Chondrocyte (in vitro differentiated cells): ENCODE data around the gene ADAM11. TPM values are rescaled to one million over a fixed set of nuclear protein-coding genes. Genes with fewer than 3 reads are reported as not detected.

Experiments used
- DNase-seq: peaks from one replicate; pipeline ENCODE4 v3.0.0; 2021; ENCODE audit warnings: mixed read lengths, low spot score
- H3K27ac Mint-ChIP-seq: one replicate; pipeline ENCODE4 v1.8.0; 2021; ENCODE audit warnings: mild to moderate bottlenecking, moderate library complexity, mixed read lengths; ENCODE audit not compliant: unreplicated experiment
- H3K27me3 Mint-ChIP-seq: 2 replicates; pipeline ENCODE4 v1.8.0; 2021; ENCODE audit warnings: low read depth, mixed read lengths
- H3K36me3 Mint-ChIP-seq: 2 replicates; pipeline ENCODE4 v1.8.0; 2021; ENCODE audit warnings: low read depth, mixed read lengths
- H3K4me1 Mint-ChIP-seq: 2 replicates; pipeline ENCODE4 v1.8.0; 2021; ENCODE audit warnings: low read depth, mild to moderate bottlenecking, mixed read lengths
- H3K4me3 Mint-ChIP-seq: one replicate; pipeline ENCODE4 v1.8.0; 2021; ENCODE audit warnings: mild to moderate bottlenecking, moderate library complexity, mixed read lengths; ENCODE audit not compliant: unreplicated experiment
- H3K9me3 Mint-ChIP-seq: 2 replicates; pipeline ENCODE4 v1.8.0; 2021; ENCODE audit warnings: low read depth, mixed read lengths
- CTCF ChIP-seq: fragments of 200-600 bp; sonication (generic); IDR thresholded peaks from 2 replicates; pipeline ENCODE4 v1.5.0; 2021; ENCODE audit warnings: antibody characterized with exemption, mild to moderate bottlenecking, moderate library complexity
- total RNA-seq: library from RNA; stranded (reverse); gene quantifications from 3 replicates; pipeline ENCODE4 v1.2.1, GENCODE V29; 2021

Gene ADAM11
- total RNA-seq, 1 donor from 2014 or later: 0.47 TPM

DNA sequence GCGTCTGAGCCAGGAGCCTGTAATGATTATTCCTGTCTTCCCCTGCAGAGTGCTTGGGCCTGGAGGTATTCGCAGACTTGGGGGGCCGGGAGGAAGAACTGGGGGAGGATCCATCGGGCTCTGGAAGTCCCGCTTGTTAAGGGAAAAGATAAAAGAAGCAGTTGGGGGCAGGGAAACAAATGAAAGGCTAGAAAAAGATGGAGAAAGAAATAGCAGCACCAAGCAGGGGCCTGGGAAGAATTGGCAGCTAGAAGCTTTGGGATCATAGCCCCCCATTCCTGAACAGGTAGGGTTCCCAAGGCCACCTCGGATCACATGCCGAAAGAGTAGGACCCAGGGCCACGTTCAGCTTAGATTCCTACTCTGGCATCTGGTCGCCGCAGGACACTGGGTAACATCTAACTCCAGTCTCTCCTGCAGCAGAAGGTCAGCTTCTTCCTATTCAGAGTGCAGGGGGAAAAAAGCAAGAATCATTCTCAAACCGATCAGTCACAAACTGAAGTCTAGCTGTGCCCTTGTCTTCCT lies 23.6 kb downstream of the ADAM11 start:
- no peak overlapping the region for H3K4me3 Mint-ChIP-seq
- no peak for TF ChIP-seq CTCF
- H3K27me3 Mint-ChIP-seq: no peaks in the 10 kb centered on the region
- peaks cover 15% of the 10 kb centered on the region for H3K4me1 Mint-ChIP-seq
- no peaks in the 10 kb centered on the region for H3K36me3 Mint-ChIP-seq
- H3K27ac Mint-ChIP-seq: no peak overlapping the region
- no peaks in the 10 kb centered on the region for H3K9me3 Mint-ChIP-seq
- peak; percentile 56 for DNase-seq

GRCh38 chr17:44785921-44786320 lies 27.1 kb downstream of the ADAM11 start:
- no peak overlapping the region for H3K27ac Mint-ChIP-seq
- H3K27me3 Mint-ChIP-seq: no peaks in the 10 kb centered on the region
- H3K4me1 Mint-ChIP-seq: peaks cover 16% of the 10 kb centered on the region
- H3K9me3 Mint-ChIP-seq: no peaks in the 10 kb centered on the region
- DNase-seq: peak; percentile 55
- TF ChIP-seq CTCF: no peak
- H3K4me3 Mint-ChIP-seq: no peak overlapping the region
- no peaks in the 10 kb centered on the region for H3K36me3 Mint-ChIP-seq

DNA sequence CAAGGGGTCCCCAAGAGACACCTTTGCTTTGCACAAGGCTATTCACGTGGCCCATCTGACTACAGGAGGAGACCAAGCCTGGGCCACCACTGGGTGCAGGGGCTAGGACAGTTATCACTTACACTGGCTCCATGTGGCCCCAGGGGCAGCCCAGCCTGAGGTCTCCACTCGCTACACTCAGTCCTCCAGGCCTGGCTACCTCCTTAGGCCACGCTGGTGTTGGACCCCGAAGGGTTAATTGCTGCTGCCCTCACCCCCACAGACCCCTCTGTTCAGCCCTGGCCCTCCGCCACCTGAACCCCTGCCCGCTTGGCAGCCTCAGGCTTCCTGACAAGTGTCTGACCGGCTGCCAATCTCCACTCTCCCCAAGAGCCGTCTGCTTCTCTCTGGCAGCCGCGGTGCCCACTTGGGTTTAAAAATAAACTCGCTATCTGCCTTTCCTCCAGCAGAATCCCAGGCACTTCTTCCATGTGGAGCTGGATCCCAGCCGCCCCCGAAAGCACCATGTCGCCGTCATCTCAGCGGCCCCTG lies 27.8 kb downstream of the ADAM11 start:
- no peak for TF ChIP-seq CTCF
- H3K27ac Mint-ChIP-seq: peak overlapping the region; percentile 17
- H3K36me3 Mint-ChIP-seq: no peaks in the 10 kb centered on the region
- H3K4me3 Mint-ChIP-seq: no peak overlapping the region
- no peaks in the 10 kb centered on the region for H3K9me3 Mint-ChIP-seq
- H3K27me3 Mint-ChIP-seq: no peaks in the 10 kb centered on the region
- H3K4me1 Mint-ChIP-seq: peaks cover 16% of the 10 kb centered on the region
- DNase-seq: peak; percentile 71

- no peak for DNase-seq
- peaks cover 16% of the 10 kb centered on the region for H3K4me1 Mint-ChIP-seq
- no peak overlapping the region for H3K4me3 Mint-ChIP-seq
- peak overlapping the region; percentile 27 for H3K27ac Mint-ChIP-seq
- H3K27me3 Mint-ChIP-seq: no peaks in the 10 kb centered on the region
- no peaks in the 10 kb centered on the region for H3K9me3 Mint-ChIP-seq
- TF ChIP-seq CTCF: no peak
- no peaks in the 10 kb centered on the region for H3K36me3 Mint-ChIP-seq
Measured at GRCh38 chr17:44787271-44787940, 28.6 kb downstream of the ADAM11 start.

- no peak for TF ChIP-seq CTCF
- Mint-ChIP-seq H3K4me1 (peaks cover 21% of the 10 kb centered on the region), H3K36me3 (peaks cover 2% of the 10 kb centered on the region), H3K27me3 (no peaks in the 10 kb centered on the region), H3K4me3 (no peak overlapping the region), H3K9me3 (no peaks in the 10 kb centered on the region), H3K27ac (no peak overlapping the region)
- DNase-seq: no peak
Measured at GRCh38 chr17:44788139-44788538, 29.4 kb downstream of the ADAM11 start.
